GM19035 (cell line): Measurements from ENCODE around the gene LRRC46.

Experiments
- ATAC-seq: cut with Tn5 transposase; IDR thresholded peaks from one replicate; pipeline ENCODE4 v1.9.1; 2021; ENCODE audit not compliant: unreplicated experiment

Gene LRRC46, protein sequence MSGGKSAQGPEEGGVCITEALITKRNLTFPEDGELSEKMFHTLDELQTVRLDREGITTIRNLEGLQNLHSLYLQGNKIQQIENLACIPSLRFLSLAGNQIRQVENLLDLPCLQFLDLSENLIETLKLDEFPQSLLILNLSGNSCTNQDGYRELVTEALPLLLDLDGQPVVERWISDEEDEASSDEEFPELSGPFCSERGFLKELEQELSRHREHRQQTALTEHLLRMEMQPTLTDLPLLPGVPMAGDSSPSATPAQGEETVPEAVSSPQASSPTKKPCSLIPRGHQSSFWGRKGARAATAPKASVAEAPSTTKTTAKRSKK

DNA sequence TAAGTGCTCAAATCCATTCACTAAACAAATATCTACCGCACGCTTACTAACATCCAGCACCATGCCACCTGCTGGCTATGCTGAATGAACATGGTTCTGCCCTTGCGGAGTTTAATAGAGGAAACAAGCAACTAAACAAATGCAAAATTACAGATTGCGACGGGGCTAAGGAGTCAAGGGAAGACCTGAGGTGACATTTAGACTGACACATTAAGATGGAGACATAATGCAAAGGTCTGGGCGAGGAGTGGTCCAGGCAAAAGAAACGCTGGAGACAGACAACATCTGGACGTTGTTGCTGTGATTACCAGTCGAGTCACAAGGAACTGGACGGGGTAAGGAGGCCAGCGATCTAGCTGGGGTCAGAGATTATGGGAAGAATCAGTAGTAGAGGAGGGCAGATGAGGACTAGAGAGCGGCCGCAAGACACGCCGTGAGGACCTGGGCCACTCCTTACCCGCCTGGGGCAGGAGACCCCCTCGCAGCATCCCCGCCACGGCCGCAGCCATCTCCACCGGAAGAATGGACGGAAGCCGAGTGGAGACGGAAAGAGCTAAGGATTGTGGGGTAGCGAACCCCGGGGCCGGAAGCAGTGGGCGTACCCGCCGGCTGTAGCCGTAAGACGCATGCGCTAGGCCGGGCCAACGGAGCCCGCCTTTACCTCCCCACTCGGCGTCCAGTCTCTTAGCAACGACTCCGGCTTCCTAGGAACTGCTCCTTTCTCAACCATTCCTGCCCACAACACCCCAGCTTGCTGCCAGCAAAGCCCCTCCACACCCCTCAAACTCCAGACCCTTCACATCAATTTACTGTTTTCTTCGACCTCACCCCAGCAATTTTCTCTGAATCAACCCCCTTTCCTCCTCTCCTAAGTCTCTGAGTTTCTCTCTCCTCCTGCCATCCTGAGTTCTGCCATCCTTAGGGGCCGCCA is at the start of gene LRRC46, which contains the start of gene MRPL10:
Gene LRRC46 (plus strand): TSS at position 668 of the 931 bp plus-strand sequence. CDS start 320 bp downstream, outside the sequence.
Gene MRPL10 (minus strand): TSS at position 539 of the 931 bp plus-strand sequence. CDS start 30 bp downstream, at position 509.
- ATAC-seq, result peak; percentile 90

DNA sequence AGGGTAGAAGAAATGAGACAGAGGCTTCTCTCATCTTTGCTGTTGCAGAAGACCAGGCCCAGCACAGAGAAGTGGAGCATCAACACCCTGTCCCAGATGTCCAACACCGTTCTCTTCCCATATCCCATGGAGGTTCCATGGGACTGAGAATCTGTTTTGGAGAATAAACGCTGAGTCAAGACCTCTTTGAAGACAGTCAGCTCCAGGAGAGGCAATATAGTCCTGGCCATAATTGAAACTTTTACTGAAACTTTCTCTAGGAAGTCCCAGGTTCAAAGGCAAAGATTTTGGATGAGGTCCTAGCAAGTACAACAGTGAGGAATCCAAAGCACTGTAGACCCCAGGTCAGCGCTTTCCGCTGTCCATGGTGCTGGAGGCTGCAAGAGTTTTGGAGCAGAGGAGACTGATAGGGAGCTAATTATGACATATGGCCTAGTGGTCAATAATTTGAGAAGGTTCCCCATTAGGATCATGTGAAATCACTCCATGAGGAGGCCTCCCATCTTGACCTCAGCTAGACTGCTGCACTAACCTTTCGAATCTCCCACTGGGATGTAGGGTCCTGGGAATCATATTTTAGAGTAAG is 45.8 kb upstream of the LRRC46 start:
- no peak for ATAC-seq

DNA sequence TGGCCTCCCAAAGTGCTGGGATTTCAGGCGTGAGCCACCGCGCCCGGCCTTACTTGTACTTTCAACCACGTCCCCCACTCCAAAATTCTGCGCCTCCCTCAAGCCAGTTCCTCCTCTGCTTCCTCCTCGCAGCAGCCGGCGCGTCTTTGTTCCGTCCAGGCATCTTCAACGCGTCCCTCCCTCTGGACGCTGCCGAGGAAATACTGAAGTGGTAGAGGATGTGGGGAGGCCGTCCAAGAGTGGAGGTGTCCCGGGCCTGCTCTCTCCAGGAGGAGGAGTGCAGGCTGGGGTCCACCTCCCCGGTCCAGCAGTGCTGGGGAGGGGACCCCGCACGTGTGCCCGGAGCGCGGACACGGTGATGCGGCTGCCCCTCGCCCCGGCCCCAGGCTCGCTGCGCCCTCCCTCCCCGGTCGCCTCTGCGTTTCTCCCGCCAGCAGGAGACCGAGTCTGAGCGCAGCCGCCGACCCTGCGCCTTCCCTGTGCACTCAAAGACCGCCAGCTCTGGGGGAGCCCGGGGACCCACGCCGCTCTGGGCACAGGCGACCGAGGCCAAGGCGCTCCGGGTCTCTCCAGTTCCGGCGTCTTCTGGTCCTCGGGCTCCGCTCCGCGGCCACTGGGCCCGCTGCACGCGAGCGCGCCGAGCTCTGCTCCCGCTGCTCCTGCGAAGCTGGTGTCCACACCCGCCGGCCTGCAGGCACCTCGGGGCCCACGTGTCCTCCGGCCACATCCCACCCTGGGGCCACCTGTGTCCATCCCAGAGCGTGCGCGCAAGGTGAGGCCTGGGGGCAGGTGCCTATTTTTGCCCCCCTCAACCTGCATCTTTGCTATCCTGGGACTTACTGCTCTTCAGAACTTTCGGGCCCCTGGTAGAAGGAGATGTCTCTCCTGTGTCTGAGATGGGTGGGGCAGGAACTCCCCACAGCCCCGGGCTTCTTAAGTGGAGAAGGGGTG is 41.6 kb upstream of the LRRC46 start:
- ATAC-seq, result no peak

DNA sequence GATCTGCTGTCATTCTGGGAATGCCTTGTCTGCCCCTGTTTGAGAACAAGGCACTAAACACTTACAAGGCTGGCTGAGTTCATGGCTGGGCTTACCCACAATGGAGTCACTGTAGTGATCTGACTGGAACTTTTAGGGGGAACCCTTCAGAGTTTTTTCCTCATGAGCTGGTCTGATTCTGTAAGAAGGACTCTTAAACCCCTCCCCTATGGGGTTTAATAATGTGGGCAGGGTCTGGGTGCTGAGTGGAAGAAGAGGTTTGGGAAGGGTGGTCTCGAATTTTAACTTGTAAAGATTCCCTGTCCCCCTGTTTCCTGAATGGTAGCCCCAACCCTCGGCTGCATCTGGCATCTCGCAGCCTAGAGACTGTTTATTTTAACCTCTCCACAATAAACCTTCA is 40.4 kb upstream of the LRRC46 start:
- ATAC-seq, result no peak

DNA sequence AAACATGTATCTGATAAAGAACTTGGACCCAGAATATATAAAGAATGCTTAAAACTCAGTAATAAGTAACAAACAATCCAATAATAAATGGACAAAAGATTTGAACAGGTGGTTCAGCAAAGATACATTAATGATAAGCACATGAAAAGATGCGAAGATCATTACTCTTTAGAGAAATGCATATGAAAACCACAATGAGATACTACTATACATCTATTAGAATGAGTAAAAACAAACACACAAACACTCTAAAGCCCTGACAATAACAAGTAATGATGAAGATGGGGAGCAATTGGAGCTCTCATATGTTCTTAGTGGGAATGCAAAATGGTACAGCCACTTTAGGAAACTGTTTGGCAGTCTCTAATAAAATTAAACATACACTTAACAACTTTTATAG is 39.0 kb upstream of the LRRC46 start:
- no peak for ATAC-seq

DNA sequence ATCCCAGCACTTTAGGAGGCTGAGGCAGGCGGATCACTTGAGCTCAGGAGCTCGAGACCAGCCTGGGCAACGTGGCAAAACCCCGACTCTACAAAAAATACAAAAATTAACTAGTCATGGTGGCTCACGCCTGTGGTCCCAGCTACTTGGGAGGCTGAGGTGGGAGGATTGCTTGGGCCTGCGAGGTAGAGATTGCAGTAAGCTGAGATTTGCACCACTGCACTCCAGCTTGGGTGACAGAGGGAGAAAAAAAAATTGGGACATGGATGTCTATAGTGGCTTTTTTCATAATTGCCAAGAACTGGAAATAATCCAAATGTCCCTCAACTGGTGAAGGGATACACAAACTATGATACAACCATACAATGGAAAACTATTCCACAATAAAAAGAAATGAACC is 38.5 kb upstream of the LRRC46 start:
- no peak for ATAC-seq

DNA sequence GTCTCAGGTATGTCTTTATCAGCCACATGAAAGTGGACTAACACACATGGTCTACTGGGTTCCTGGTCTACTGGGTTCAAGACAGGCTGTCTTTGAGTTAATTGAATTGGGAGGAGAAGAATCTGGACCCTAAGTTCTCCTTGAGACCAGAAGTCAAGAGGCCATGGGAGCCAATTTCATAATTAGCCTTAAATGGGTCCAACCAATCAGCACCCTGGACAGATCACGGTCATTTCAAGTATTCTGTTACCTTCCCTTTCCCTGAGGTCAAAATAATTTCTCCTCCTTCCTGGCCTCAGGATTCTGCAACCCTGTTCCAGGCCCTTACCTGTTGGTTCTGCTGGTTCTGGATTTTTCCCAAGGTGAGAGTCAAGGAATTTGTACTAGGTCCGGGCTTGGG is 33.7 kb upstream of the LRRC46 start:
- ATAC-seq, result no peak

DNA sequence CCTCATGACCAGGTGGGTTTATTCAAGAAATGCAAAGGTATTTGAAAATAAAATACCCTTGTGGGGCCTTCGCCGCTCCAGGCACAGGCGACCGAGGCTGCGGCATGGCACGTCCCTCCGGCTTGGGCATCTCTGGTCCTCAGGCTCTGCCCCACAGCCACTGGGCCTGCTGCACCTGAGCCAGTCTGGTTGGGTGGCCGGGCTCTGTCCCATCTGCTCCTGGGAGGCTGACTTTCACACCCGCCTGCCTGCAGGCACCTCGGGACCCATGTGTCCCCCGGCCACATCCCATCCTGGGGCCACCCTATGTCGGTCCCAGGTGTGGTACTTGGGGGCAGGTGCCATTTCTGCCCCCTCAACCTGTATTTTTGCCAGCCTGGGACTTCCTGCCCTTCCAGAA is 30.8 kb upstream of the LRRC46 start:
- ATAC-seq, result no peak

DNA sequence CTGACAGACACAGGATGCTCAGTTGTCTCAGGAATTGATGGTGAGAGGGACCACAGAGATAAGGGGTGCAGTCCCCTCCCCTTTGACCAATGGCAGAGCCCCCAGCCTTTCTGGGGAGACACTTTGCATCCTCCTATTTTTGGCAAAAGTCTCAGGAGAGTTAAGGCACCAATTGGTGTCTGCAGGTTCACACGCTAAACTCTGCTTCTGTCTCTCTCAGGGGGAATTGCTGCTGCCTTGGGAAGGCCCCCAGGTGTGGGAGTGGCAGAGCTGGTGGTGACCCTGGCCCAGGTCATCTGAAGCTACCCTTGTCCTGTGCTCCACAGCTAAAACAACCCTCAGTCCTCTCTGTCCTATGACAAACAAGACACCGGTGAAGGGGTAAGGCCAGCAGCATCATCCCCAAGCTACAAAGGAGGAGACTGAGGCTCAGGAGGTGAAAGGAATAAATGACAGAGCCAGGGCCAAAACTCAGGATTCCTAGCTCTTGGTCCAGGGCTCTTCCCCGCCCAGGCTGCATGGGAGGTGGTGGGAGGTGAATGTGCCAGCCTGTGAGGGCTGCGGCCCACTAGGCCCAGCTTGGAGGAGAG is 30.2 kb upstream of the LRRC46 start:
- no peak for ATAC-seq

DNA sequence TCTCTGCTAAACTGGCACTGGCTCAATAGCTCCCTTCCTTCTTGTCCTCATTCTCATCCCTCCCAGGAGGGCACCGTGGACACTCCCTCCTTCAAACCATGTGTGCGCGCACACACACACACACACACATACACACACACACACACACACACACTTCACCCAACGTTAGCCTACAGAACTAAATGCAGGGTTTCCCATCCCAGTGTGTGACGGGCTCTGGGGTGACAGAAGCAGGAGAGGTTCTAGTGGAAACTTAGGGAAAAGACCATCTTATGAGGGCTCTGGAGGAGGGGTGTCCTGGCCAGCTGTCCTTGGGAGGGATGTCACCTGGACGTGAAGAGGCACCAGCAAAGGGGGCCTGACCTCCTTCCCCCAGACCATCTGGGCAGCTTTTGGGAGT is 29.6 kb upstream of the LRRC46 start:
- no peak for ATAC-seq

DNA sequence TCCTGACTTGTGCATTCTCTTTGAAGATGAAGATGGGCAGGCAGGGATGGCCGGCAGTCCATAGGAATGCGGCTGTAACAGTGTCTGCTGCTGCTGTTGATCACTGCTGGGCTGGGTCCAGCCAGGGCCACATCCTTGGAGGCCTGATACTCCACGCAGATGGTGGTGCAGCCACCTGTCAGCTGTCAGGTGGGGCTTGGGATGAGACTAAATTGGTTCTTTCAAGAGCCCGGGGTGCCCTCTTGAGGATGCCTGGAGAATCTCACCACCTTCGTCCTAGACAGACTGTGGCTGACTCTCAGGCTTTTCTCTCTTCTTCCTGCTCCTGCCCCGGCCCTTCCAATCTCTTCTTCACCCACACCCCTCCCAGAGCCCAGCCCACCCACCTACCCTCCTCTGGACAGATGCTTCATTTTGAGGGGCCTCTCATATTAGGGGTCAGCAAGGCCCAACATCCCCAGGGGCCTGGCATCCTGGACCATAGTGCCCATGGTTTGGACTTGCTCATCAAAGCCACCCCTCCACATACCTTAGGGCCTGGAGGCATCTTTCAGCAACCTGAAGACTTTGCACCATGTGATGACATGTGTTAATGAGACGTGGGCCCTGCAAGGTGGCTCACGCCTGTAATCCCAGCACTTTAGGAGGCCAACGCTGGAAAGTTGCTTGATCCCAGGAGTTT is 29.0 kb upstream of the LRRC46 start:
- no peak for ATAC-seq

DNA sequence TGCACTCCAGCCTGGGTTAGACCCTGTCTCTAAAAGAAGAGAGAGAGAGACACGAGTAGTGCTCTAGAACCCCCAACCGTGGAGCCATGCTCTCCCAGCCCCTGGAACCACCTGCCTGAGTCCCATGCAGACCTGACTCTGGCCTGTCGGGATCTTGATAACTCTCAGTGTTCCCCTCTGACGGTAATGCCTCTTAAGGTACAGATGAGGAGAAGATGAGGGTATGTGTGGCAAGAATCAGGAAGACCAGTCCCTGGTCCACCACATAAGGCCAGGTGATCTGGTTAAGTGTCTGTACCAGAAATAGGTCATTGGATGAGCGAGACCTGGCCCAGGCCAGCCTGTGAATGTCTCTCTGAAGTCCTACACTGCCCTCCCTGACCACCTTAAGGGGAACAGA is 28.3 kb upstream of the LRRC46 start:
- no peak for ATAC-seq

DNA sequence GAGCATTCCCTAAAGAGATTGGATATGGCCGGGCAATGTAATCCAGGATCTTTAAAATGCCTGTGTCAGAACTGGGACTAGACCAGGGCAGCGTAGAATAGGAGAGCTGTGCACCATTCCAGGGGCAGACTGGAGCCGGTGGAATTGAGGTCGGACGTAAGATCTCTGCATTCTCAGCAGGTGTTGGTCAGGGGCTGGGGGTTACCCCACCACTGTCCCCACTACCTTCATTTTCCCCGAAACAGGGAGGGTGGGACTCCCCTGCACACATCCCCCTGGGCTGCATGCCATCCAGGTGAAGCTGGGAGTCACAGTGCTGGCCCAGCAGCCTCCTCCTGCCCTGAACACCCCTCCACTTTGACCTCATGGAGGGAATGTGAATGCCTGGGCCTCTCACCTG is 27.7 kb upstream of the LRRC46 start:
- ATAC-seq, result no peak

DNA sequence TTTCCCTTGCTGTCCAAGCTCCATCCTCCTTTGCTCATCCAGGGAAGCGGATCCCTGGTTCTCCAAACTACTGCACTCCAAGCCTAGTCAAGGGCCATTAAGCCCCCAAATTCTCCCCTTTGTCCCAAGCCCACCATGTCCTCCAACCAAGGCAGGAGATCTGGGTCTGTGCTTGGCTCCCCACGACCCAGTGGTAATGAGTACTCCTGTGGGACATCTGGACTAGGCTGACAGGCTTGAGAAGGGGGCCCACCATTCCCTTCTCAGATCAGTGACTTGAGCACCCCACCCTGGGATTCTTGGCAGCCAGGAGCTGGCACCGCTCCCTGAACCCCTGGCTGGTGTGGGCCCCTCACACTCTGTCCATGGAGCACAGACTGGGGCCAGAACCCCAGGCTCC is 27.0 kb upstream of the LRRC46 start:
- no peak for ATAC-seq

DNA sequence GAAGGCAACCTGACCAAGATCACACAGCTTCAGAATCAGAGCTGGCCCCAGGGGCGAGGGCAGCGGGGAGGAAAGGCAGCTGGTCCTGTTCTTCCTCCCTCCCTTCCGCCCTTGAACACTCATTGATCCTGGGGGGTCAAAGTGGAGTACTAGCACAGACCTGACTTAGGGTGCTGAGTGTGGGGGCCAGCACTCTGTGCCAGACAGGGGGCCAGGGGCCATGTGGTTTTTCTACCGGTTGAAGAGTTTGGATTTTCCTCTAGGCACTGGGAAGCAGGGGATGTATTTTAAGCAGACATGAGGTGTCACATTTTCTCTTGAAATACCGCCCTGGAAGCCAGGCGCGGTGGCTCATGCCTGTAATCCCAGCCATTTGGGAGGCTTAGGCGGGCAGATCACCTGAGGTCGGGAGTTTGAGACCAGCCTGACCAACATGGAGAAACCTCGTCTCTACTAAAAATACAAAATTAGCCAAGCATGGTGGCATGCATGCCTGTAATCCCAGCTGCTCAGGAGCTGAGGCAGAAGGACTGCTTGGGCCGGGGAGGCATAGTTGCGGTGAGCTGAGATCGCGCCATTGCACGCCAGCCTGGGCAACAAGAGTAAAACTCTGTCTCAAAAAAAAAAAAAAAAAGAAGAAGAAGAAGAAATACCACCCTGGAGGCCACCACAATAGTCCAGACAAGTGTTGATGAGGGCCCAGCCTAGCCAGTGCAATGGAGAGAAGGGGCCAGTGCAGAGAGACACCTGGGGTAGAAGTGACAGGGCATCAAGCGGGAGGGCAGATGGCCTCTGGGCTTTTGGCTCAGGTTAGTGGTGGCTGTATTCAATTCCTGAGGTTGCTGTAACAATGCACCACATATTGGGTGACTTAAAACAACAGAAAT is 25.2 kb upstream of the LRRC46 start:
- no peak for ATAC-seq

DNA sequence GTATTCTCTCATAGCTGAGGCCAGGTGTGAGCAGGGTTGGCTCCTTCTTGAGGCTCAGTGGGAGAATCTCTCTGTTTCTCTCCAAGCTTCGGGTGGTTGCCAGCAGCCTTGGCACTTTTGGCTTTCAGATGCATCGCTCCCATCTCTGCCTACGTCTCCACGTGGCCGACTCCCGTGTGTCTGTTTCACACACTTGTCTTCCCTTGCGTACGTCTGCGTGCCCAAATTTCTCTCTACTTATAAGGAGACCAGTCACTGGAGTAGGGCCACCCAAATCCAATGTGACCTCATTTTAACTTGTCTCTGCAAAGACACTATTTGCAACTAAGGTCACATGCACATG is 24.6 kb upstream of the LRRC46 start:
- no peak for ATAC-seq

DNA sequence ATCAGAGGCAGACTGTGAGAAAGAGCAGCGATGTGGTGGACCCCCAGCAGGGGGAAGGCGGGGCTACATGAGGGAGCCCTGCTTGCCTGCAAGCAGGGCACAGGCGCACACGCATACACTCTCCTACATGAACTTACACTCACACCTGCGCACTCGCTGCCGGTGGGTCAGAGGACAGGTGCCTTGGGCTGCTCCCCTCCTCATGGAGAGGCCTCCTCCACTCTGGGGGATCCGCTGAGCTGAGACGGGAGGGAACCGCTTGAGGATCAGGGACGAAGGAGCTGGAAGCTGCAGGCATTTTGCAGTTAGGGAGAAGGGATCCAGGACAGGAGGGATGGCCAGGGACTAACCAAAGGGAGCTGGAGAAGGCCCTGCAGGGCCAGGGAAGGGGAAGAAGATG is 24.0 kb upstream of the LRRC46 start:
- ATAC-seq, result no peak

DNA sequence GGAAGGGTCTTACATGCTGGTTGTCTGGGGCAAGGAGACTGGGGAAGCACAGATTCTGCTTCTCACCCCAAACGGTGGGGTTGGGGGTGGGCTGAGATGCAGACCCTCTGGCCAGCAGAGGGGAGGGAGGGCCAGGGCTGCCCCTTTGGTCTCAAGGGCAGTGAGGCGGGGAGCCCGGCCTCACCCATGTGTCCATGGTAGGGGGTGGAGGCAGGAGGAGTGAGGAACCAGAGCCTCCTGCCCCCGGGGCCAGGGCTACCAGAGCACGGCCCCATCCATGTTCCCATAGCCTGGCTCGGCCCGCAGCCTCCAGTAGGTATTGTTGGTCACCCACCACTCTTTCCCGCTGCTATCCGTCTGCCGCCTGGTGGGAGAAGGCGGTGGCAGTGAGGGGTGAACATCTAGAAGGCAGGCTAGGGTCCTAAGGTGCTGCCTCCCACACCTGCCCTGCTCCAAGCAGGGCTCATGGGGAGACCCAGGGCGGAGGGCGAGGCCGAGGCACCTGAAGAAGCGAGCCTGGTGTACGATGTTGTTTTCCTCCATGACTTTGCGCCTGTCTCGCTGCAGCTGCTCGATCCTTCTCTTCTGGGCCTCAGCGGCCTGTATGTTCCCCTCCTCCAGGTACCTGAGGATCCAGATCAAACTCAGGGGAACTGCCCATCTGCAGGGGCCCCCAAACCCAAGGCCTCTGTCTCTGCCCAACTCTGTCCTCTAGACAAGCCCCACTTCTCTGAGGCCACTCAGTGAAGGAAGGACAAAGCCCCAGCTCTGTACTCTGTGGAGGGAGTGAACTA is 23.2 kb upstream of the LRRC46 start:
- no peak for ATAC-seq
